ENCODE results near the gene C1QTNF3. TPM values are rescaled to one million over a fixed set of nuclear protein-coding genes. Genes with fewer than 3 reads are reported as not detected.
"Not testable (repeated sequence)": the region's sequence is repeated elsewhere in the genome, so short reads cannot be mapped to it uniquely, and the experiment has no call there.

Gene C1QTNF3
- total and polyA plus RNA-seq, 2 experiments from 2014 or later: 1.7 to 2.0 TPM

- ATAC-seq (no peak), DNase-seq (ENCODE audit: low spot score) (no peak)
Measured at GRCh38 chr5:34031117-34031516, 11.9 kb downstream of the C1QTNF3 start.

GRCh38 chr5:34030585-34030984, 12.4 kb downstream of the C1QTNF3 start:
- not testable (repeated sequence) for H3K79me2 ChIP-seq (replicated peaks; ENCODE audit: insufficient read depth); H3K27ac Mint-ChIP-seq; H3K4me2 ChIP-seq; H3K9me2 ChIP-seq (ENCODE audit: insufficient read depth); H3K27me3 ChIP-seq (ENCODE audit: insufficient read depth); H3F3A ChIP-seq (replicated peaks; ENCODE audit: low read depth); H3K9me3 Mint-ChIP-seq; H3K36me3 Mint-ChIP-seq (ENCODE audit: low read depth); ATAC-seq; H3K27ac ChIP-seq (ENCODE audit: low read depth); H3K36me3 ChIP-seq (ENCODE audit: insufficient read depth); H3K4me1 Mint-ChIP-seq; H2AFZ ChIP-seq; H4K20me1 ChIP-seq (replicated peaks; ENCODE audit: insufficient read depth); H3K27me3 Mint-ChIP-seq (ENCODE audit: insufficient read depth, low read depth, poor library complexity); H3K4me3 ChIP-seq; H3K4me1 ChIP-seq (ENCODE audit: insufficient read depth); DNase-seq (ENCODE audit: low spot score); H3K4me3 Mint-ChIP-seq

More at GRCh38 chr5:34031117-34031516, 11.9 kb downstream of the C1QTNF3 start:
- Mint-ChIP-seq H3K4me3 (no peak overlapping the region), H3K27me3 (ENCODE audit: insufficient read depth, low read depth, poor library complexity) (no peaks in the 10 kb centered on the region), H3K4me1 (no peaks in the 10 kb centered on the region), H3K9me3 (no peaks in the 10 kb centered on the region), H3K27ac (no peak overlapping the region), H3K36me3 (ENCODE audit: low read depth) (no peaks in the 10 kb centered on the region)
- Histone ChIP-seq H3K4me2 (no peak overlapping the region), H3K36me3 (ENCODE audit: insufficient read depth) (no peaks in the 10 kb centered on the region), H4K20me1 (replicated peaks; ENCODE audit: insufficient read depth) (no peaks in the 10 kb centered on the region), H3K27ac (ENCODE audit: low read depth) (no peak overlapping the region), H3K4me1 (ENCODE audit: insufficient read depth) (no peaks in the 10 kb centered on the region), H3K27me3 (ENCODE audit: insufficient read depth) (no peaks in the 10 kb centered on the region), H3K9me2 (ENCODE audit: insufficient read depth) (peaks cover 8% of the 10 kb centered on the region), H3F3A (replicated peaks; ENCODE audit: low read depth) (no peaks in the 10 kb centered on the region), H3K4me3 (no peak overlapping the region), H2AFZ (no peak overlapping the region), H3K79me2 (replicated peaks; ENCODE audit: insufficient read depth) (no peaks in the 10 kb centered on the region)
- TF ChIP-seq POLR2AphosphoS5 (IDR thresholded peaks at IDR 0.05; ENCODE audit: low read depth) (no peak), ETS1 (IDR thresholded peaks at IDR 0.05) (no peak), ZNF331 (CRISPR knock-in tag; IDR thresholded peaks at IDR 0.05; ENCODE audit: low read depth) (no peak), CREB1 (CRISPR knock-in tag; IDR thresholded peaks at IDR 0.05; ENCODE audit: low read depth) (no peak), EZH2 (IDR thresholded peaks at IDR 0.05; ENCODE audit: low read depth, unreplicated experiment) (no peak), REST (IDR thresholded peaks at IDR 0.05; ENCODE audit: unreplicated experiment) (no peak)

GRCh38 chr5:34030048-34030447, 13.0 kb downstream of the C1QTNF3 start:
- TF ChIP-seq ETS1 (IDR thresholded peaks at IDR 0.05) (no peak), JUNB (IDR thresholded peaks at IDR 0.05; ENCODE audit: unreplicated experiment) (no peak), NANOG (IDR thresholded peaks at IDR 0.05; ENCODE audit: borderline replicate concordance) (no peak), CTCF (conservative IDR thresholded peaks at IDR 0.05; ENCODE audit: low read depth in 2 of 2) (no peak)
- DNase-seq (ENCODE audit: low spot score): no peak
- H3K36me3 Mint-ChIP-seq (ENCODE audit: low read depth): no peaks in the 10 kb centered on the region
- H3K27me3 Mint-ChIP-seq (ENCODE audit: insufficient read depth, low read depth, poor library complexity): peaks cover 3% of the 10 kb centered on the region
- Histone ChIP-seq H3K4me3 (no peak overlapping the region), H4K20me1 (replicated peaks; ENCODE audit: insufficient read depth) (no peaks in the 10 kb centered on the region), H3K79me2 (replicated peaks; ENCODE audit: insufficient read depth) (no peaks in the 10 kb centered on the region), H2AFZ (no peak overlapping the region), H3K4me1 (ENCODE audit: insufficient read depth) (peaks cover 4% of the 10 kb centered on the region), H3F3A (replicated peaks; ENCODE audit: low read depth) (no peaks in the 10 kb centered on the region), H3K9me2 (ENCODE audit: insufficient read depth) (peaks cover 7% of the 10 kb centered on the region), H3K4me2 (no peak overlapping the region), H3K36me3 (ENCODE audit: insufficient read depth) (no peaks in the 10 kb centered on the region), H3K27ac (ENCODE audit: low read depth) (no peak overlapping the region), H3K27me3 (ENCODE audit: insufficient read depth) (no peaks in the 10 kb centered on the region)
- H3K4me1 Mint-ChIP-seq: peaks cover 3% of the 10 kb centered on the region; the same call in 2 of the 3 replicates
- no peaks in the 10 kb centered on the region for H3K9me3 Mint-ChIP-seq
- no peak for ATAC-seq
- no peak overlapping the region for H3K27ac Mint-ChIP-seq
- no peak overlapping the region for H3K4me3 Mint-ChIP-seq

Data from GM23338 (cell line).